ENCODE results near the gene DPP7. TPM values are rescaled to one million over a fixed set of nuclear protein-coding genes. Genes with fewer than 3 reads are reported as not detected.

DPP7 gene
- total and polyA plus RNA-seq, 2 of the 4 experiments (the other 2 are of a cell fraction) = 14.9 to 76.4 TPM

GRCh38 chr9:137141976-137142936 is 27.7 kb upstream of the DPP7 start:
- ATAC-seq (ENCODE audit: low read depth) (no peak), DNase-seq (no peak)
- Histone ChIP-seq H3K36me3 (ENCODE audit: control insufficient read depth, insufficient read depth, low read length) (no peaks in the 10 kb centered on the region), H3K9me3 (ENCODE audit: control insufficient read depth, insufficient read depth, low read length) (no peaks in the 10 kb centered on the region), H4K20me1 (ENCODE audit: insufficient read depth, low read length) (no peaks in the 10 kb centered on the region; the same call in 1 of the 2 replicates), H2BK15ac (ENCODE audit: low read depth, low read length) (no peak overlapping the region), H3K14ac (replicated peaks; ENCODE audit: low read depth, low read length) (no peak overlapping the region), H2BK5ac (ENCODE audit: low read depth, low read length, poor library complexity, severe bottlenecking) (no peak overlapping the region), H2BK120ac (ENCODE audit: low read depth, low read length) (no peak overlapping the region), H3K18ac (ENCODE audit: low read depth, low read length) (no peak overlapping the region), H4K5ac (ENCODE audit: low read depth, low read length) (no peak overlapping the region), H3K9ac (ENCODE audit: low read depth, low read length) (no peak overlapping the region), H3K9me1 (ENCODE audit: insufficient read depth, low read length) (peaks cover 6% of the 10 kb centered on the region; the same call in 1 of the 2 replicates), H3K56ac (ENCODE audit: extremely low read depth, insufficient read depth, low read length) (no peak overlapping the region), H2AFZ (replicated peaks; ENCODE audit: low read length, poor library complexity) (no peak overlapping the region), H4K8ac (ENCODE audit: low read depth in 2 of 2, low read length in 2 of 2) (no peak overlapping the region), H2AK5ac (ENCODE audit: low read depth, low read length) (no peak overlapping the region), H3K4me3 (ENCODE audit: insufficient read depth, low read depth, low read length) (no peak overlapping the region), H3K4me1 (ENCODE audit: control insufficient read depth, insufficient read depth, low read length) (no peaks in the 10 kb centered on the region; the same call in 1 of the 2 replicates), H3K27me3 (ENCODE audit: control insufficient read depth, insufficient read depth, low read length) (peaks cover 56% of the 10 kb centered on the region), H4K91ac (ENCODE audit: insufficient read depth, low read depth, low read length) (no peak overlapping the region), H3K79me1 (ENCODE audit: low read depth in 1 of 2, low read length in 2 of 2) (no peaks in the 10 kb centered on the region), H3K23ac (ENCODE audit: low read depth, low read length) (no peak overlapping the region), H3K4me2 (ENCODE audit: low read depth, low read length) (no peak overlapping the region), H2BK20ac (ENCODE audit: low read depth, low read length) (no peak overlapping the region), H3K27ac (ENCODE audit: insufficient read depth, low read length) (no peak overlapping the region), H2AK9ac (replicated peaks; ENCODE audit: low read depth, low read length, poor library complexity) (no peak overlapping the region), H3K4ac (ENCODE audit: low read depth, low read length) (no peak overlapping the region)
- intact Hi-C loops (cut with micrococcal nuclease) (no loop called here), dilution Hi-C loops (cut with HindIII; ENCODE audit: low sequenced_read_pairs, unreplicated experiment) (no loop called here), in situ Hi-C loops (cut with MboI; ENCODE audit: low sequenced_read_pairs) (no loop called here)
- ChIA-PET POLR2A (ENCODE audit: unreplicated experiment) (no interaction called here), CTCF (no interaction called here)
- 63% methylated on average over 17 of the region's 24 CpGs; no CpG with 5 or more reads in 1 of the 2 experiments for WGBS, 2 experiments (ENCODE audit: extremely low coverage in 2 of 2, insufficient read length in 1 of 2)
- TF ChIP-seq ELK1 (IDR thresholded peaks at IDR 0.05; ENCODE audit: borderline replicate concordance, low read depth, low read length) = no peak
- no TSS peak for BruUV-seq (replicated peaks)

Data from IMR-90 (cell line).